MM.1S (cell line): ENCODE data around the gene ASIC5.

Experiments
- DNase-seq: peaks from one replicate; pipeline ENCODE4 v3.0.0-alpha.2; 2015
- H2AFZ ChIP-seq: fragments of 300-600 bp; sonication (generic); 2 replicates; pipeline ENCODE4 v1.6.0; 2016; ENCODE audit warnings: antibody characterized with exemption, low read length
- H3F3A ChIP-seq: fragments of 300-600 bp; sonication (generic); 2 replicates; pipeline ENCODE4 v1.6.1; 2016; ENCODE audit warnings: mild to moderate bottlenecking, antibody characterized with exemption, low read length, moderate library complexity, mixed read lengths; ENCODE audit not compliant: insufficient read depth
- H3K27ac ChIP-seq: fragments of 300-600 bp; sonication (generic); 2 replicates; pipeline ENCODE4 v1.5.1; 2016; ENCODE audit warnings: mild to moderate bottlenecking, low read length
- H3K27me3 ChIP-seq: fragments of 300-600 bp; sonication (generic); replicated peaks from 2 replicates; pipeline ENCODE4 v1.6.0; 2016; ENCODE audit warnings: low read length; ENCODE audit not compliant: insufficient read depth
- H3K36me3 ChIP-seq: fragments of 300-600 bp; sonication (generic); replicated peaks from 2 replicates; pipeline ENCODE4 v1.6.1; 2016; ENCODE audit warnings: mild to moderate bottlenecking, low read length, mixed read lengths; ENCODE audit not compliant: insufficient read depth
- H3K4me1 ChIP-seq: fragments of 300-600 bp; sonication (generic); 2 replicates; pipeline ENCODE4 v1.6.1; 2016; ENCODE audit warnings: low read length, mixed read lengths
- H3K4me2 ChIP-seq: fragments of 300-600 bp; sonication (generic); 2 replicates; pipeline ENCODE4 v1.6.0; 2016; ENCODE audit warnings: low read depth, low read length
- H3K4me3 ChIP-seq: fragments of 300-600 bp; sonication (generic); 2 replicates; pipeline ENCODE4 v1.5.1; 2016; ENCODE audit warnings: low read length, mixed read lengths
- H3K79me2 ChIP-seq: fragments of 300-600 bp; sonication (generic); 2 replicates; pipeline ENCODE4 v1.6.1; 2016; ENCODE audit warnings: mixed run types, low read length, mixed read lengths
- H3K9ac ChIP-seq: fragments of 300-600 bp; sonication (generic); 2 replicates; pipeline ENCODE4 v1.6.1; 2016; ENCODE audit warnings: low read length, mixed read lengths
- H3K9me2 ChIP-seq: fragments of 300-600 bp; sonication (generic); replicated peaks from 2 replicates; pipeline ENCODE4 v1.6.1; 2016; ENCODE audit warnings: mild to moderate bottlenecking, low read length, mixed read lengths; ENCODE audit not compliant: insufficient read depth
- H3K9me3 ChIP-seq: fragments of 300-600 bp; sonication (generic); replicated peaks from 2 replicates; pipeline ENCODE4 v1.6.1; 2016; ENCODE audit warnings: mild to moderate bottlenecking, low read length, mixed read lengths; ENCODE audit not compliant: insufficient read depth
- H4K20me1 ChIP-seq: fragments of 300-600 bp; sonication (generic); 2 replicates; pipeline ENCODE4 v1.6.1; 2016; ENCODE audit warnings: mild to moderate bottlenecking, low read length, moderate library complexity, mixed read lengths; ENCODE audit not compliant: insufficient read depth
- EZH2 ChIP-seq: fragments of 300-600 bp; sonication (generic); optimal IDR thresholded peaks from 2 replicates; pipeline ENCODE3; 2017; ENCODE audit warnings: low read depth, mild to moderate bottlenecking, antibody characterized with exemption, low read length, mixed read lengths
- EZH2phosphoT487 ChIP-seq: fragments of 300-600 bp; sonication (generic); IDR thresholded peaks from 2 replicates; pipeline ENCODE4 v1.6.1; 2018; ENCODE audit warnings: antibody characterized with exemption, low read length
- TF ChIP-seq, protein P1 (sequence below): fragments of 300-600 bp; sonication (generic); IDR thresholded peaks from 2 replicates; pipeline ENCODE4 v1.5.1; 2016; ENCODE audit warnings: antibody characterized with exemption, low read length, mixed read lengths

ASIC5 gene

DNA sequence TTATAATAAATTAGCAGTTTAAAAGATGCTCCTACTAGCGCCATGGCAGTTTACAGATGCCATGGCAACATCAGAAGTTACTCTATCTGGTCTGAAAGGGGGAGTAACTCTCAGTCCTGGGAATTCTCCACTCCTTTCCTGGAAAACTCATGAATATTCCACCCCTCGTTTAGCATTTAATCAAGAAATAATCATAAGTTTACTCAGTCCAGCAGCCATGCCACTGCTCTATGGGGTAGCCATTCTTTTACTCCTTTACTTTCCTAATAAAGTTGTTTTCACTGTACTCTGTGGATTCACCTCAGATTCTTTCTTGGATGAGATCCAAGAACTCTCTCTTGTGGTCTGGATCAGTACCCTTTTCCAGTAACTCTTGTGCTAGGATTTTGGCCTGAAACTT is 55.0 kb downstream of the ASIC5 start:
- Histone ChIP-seq H2AFZ (no peak overlapping the region), H3K36me3 (no peaks in the 10 kb centered on the region), H3K79me2 (no peaks in the 10 kb centered on the region), H4K20me1 (no peaks in the 10 kb centered on the region), H3K27me3 (no peaks in the 10 kb centered on the region), H3K9me2 (no peaks in the 10 kb centered on the region), H3K9me3 (no peaks in the 10 kb centered on the region), H3K4me2 (no peak overlapping the region), H3K9ac (no peak overlapping the region), H3K4me1 (no peaks in the 10 kb centered on the region), H3K27ac (no peak overlapping the region), H3K4me3 (no peak overlapping the region), H3F3A (no peaks in the 10 kb centered on the region)
- DNase-seq: no peak
- TF ChIP-seq EZH2: no peak
- TF ChIP-seq, protein P1, sequence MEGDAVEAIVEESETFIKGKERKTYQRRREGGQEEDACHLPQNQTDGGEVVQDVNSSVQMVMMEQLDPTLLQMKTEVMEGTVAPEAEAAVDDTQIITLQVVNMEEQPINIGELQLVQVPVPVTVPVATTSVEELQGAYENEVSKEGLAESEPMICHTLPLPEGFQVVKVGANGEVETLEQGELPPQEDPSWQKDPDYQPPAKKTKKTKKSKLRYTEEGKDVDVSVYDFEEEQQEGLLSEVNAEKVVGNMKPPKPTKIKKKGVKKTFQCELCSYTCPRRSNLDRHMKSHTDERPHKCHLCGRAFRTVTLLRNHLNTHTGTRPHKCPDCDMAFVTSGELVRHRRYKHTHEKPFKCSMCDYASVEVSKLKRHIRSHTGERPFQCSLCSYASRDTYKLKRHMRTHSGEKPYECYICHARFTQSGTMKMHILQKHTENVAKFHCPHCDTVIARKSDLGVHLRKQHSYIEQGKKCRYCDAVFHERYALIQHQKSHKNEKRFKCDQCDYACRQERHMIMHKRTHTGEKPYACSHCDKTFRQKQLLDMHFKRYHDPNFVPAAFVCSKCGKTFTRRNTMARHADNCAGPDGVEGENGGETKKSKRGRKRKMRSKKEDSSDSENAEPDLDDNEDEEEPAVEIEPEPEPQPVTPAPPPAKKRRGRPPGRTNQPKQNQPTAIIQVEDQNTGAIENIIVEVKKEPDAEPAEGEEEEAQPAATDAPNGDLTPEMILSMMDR: no peak
- no peak for TF ChIP-seq EZH2phosphoT487

DNA sequence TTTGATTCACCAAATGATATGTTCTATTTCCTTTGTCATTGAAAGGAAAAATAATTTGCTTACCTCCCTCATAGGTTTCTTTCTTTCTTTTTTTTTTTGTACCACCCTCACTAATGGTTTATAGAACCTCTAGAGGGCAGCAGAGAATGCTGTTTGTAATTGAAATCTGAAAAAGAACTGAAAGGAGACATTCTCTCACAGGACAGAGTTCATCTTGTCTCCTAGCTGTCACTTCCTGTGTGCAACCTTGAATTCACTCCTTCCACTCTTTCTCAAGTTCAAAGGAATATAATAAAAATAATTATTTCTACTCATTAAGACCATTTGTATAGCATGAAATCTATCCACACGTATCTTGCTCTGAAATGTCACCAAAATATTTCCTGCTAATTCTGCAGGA is 56.2 kb downstream of the ASIC5 start:
- Histone ChIP-seq H3K4me1 (no peaks in the 10 kb centered on the region), H3K4me2 (no peak overlapping the region), H3K27me3 (no peaks in the 10 kb centered on the region), H3K9ac (no peak overlapping the region), H3K9me2 (no peaks in the 10 kb centered on the region), H3K27ac (no peak overlapping the region), H3F3A (no peaks in the 10 kb centered on the region), H3K79me2 (no peaks in the 10 kb centered on the region), H3K4me3 (no peak overlapping the region), H3K9me3 (no peaks in the 10 kb centered on the region), H2AFZ (peak overlapping the region; percentile 76), H3K36me3 (no peaks in the 10 kb centered on the region), H4K20me1 (no peaks in the 10 kb centered on the region)
- TF ChIP-seq EZH2phosphoT487: no peak
- TF ChIP-seq, protein P1: peak; percentile 63
- no peak for TF ChIP-seq EZH2
- peak; percentile 94 for DNase-seq

DNA sequence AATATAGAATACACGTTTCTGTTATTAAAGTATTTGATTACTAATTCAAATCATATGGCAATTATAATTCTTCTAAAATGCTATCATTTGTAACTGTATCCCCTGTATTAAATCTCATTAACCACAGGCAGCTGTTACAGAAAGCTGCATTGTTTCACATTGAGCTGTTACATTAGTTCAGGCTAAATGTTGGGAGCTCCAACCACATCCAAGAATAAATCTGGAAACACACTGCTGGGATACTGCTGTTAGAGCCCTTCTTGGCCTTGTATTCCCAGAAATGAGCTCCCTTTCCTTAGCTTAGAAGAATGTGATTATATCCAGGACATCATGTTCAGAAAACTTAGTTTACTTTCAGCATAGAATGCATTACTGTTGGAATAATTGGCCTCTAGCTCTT is 59.1 kb downstream of the ASIC5 start:
- Histone ChIP-seq H4K20me1 (no peaks in the 10 kb centered on the region), H3K36me3 (no peaks in the 10 kb centered on the region), H3K9ac (no peak overlapping the region), H3K27ac (no peak overlapping the region), H3K9me3 (no peaks in the 10 kb centered on the region), H3K79me2 (no peaks in the 10 kb centered on the region), H3K4me3 (no peak overlapping the region), H3K9me2 (no peaks in the 10 kb centered on the region), H3F3A (no peaks in the 10 kb centered on the region), H3K4me2 (no peak overlapping the region), H3K27me3 (no peaks in the 10 kb centered on the region), H3K4me1 (no peaks in the 10 kb centered on the region), H2AFZ (no peak overlapping the region)
- TF ChIP-seq, protein P1: no peak
- TF ChIP-seq EZH2phosphoT487 (no peak), EZH2 (no peak)
- no peak for DNase-seq
